HG03103 (cell line): ENCODE measurements around the gene NOL4L.

Experiments
- ATAC-seq: cut with Tn5 transposase; IDR thresholded peaks from one replicate; pipeline ENCODE4 v1.9.1; 2021; ENCODE audit warnings: low read depth; ENCODE audit not compliant: unreplicated experiment

NOL4L gene

GRCh38 chr20:32577657-32578056 is 7.5 kb downstream of the NOL4L start:
- ATAC-seq, result no peak

GRCh38 chr20:32577023-32577422 is 8.1 kb downstream of the NOL4L start:
- no peak for ATAC-seq

- ATAC-seq, result no peak
Observed at GRCh38 chr20:32576560-32576959, 8.6 kb downstream of the NOL4L start.

GRCh38 chr20:32575805-32576204 is 9.3 kb downstream of the NOL4L start:
- no peak for ATAC-seq

- ATAC-seq, result no peak
Observed at GRCh38 chr20:32575227-32575581, 9.9 kb downstream of the NOL4L start.

GRCh38 chr20:32574296-32575226 is 10.6 kb downstream of the NOL4L start:
- ATAC-seq, result no peak

- ATAC-seq, result no peak
Observed at GRCh38 chr20:32573167-32573851, 11.8 kb downstream of the NOL4L start.

GRCh38 chr20:32572271-32572968 is 12.7 kb downstream of the NOL4L start:
- no peak for ATAC-seq

GRCh38 chr20:32571566-32571965 is 13.6 kb downstream of the NOL4L start:
- no peak for ATAC-seq

- ATAC-seq, result no peak
Observed at GRCh38 chr20:32570401-32571190, 14.5 kb downstream of the NOL4L start.

GRCh38 chr20:32569380-32570305 is 15.5 kb downstream of the NOL4L start:
- no peak for ATAC-seq

- ATAC-seq, result no peak
Observed at GRCh38 chr20:32569018-32569379, 16.1 kb downstream of the NOL4L start.

GRCh38 chr20:32567384-32568178 is 17.6 kb downstream of the NOL4L start:
- ATAC-seq, result no peak

- ATAC-seq, result no peak
Observed at GRCh38 chr20:32566379-32567374, 18.5 kb downstream of the NOL4L start.

GRCh38 chr20:32565735-32566032 is 19.4 kb downstream of the NOL4L start:
- ATAC-seq, result no peak

GRCh38 chr20:32564921-32565734 is 20.0 kb downstream of the NOL4L start:
- ATAC-seq, result no peak

GRCh38 chr20:32564440-32564839 is 20.7 kb downstream of the NOL4L start:
- ATAC-seq, result no peak
